ENCODE results near the gene TNK1. TPM values are rescaled to one million over a fixed set of nuclear protein-coding genes. Genes with fewer than 3 reads are reported as not detected.
A peak's percentile ranks its signal among the peaks of the same experiment; 100 is the strongest.
"Not testable (repeated sequence)": the region's sequence is repeated elsewhere in the genome, so short reads cannot be mapped to it uniquely, and the experiment has no call there.

TNK1 gene
- total RNA-seq (8.4 and 11.4 TPM in 2 replicates), polyA plus RNA-seq (8.9 and 10.2 TPM in 2 replicates)

GRCh38 chr17:7380855-7381683 lies at the start of gene TNK1:
Gene TNK1, plus strand, starts transcription at chr17:7381089. Its CDS starts 1,838 bp downstream, at chr17:7382927.
- Histone ChIP-seq H2AFZ (peak within 1 kb of the TSS; percentile 85), H3K27ac (peak within 1 kb of the TSS; percentile 57), H3K4me3 (peak within 1 kb of the TSS; percentile 51), H3K4me1 (ENCODE audit: insufficient read depth) (peaks cover 11% of the 10 kb centered on the region), H3K4me2 (peak within 1 kb of the TSS; percentile 99), H3K9me2 (replicated peaks; ENCODE audit: insufficient read depth) (no peaks in the 10 kb centered on the region), H4K20me1 (ENCODE audit: insufficient read depth, poor library complexity, severe bottlenecking) (no peaks in the 10 kb centered on the region), H3K79me2 (peaks cover 9% of the 10 kb centered on the region), H3K27me3 (no peaks in the 10 kb centered on the region), H3K9me3 (ENCODE audit: low read depth) (no peaks in the 10 kb centered on the region), H3K36me3 (replicated peaks; ENCODE audit: insufficient read depth, low read depth) (no peaks in the 10 kb centered on the region)
- 5% methylated on average over 31 of the region's 52 CpGs for WGBS (ENCODE audit: low lambda C conversion rate, missing lambda C conversion rate)
- peak; percentile 74 for DNase-seq (ENCODE audit: low spot score)
- TF ChIP-seq EZH2 (IDR thresholded peaks at IDR 0.05; ENCODE audit: borderline replicate concordance) (no peak), CTCF (IDR thresholded peaks at IDR 0.05; ENCODE audit: poor library complexity) (no peak), EZH2phosphoT487 (IDR thresholded peaks at IDR 0.05; ENCODE audit: low read depth, severe bottlenecking, unreplicated experiment) (no peak)

- Histone ChIP-seq H2AFZ (no peak overlapping the region), H3K27me3 (no peaks in the 10 kb centered on the region), H3K9me2 (replicated peaks; ENCODE audit: insufficient read depth) (no peaks in the 10 kb centered on the region), H3K9me3 (ENCODE audit: low read depth) (no peaks in the 10 kb centered on the region), H4K20me1 (ENCODE audit: insufficient read depth, poor library complexity, severe bottlenecking) (no peaks in the 10 kb centered on the region), H3K4me1 (ENCODE audit: insufficient read depth) (peaks cover 10% of the 10 kb centered on the region), H3K4me2 (no peak overlapping the region), H3K79me2 (peaks cover 17% of the 10 kb centered on the region), H3K4me3 (no peak overlapping the region), H3K36me3 (replicated peaks; ENCODE audit: insufficient read depth, low read depth) (no peaks in the 10 kb centered on the region), H3K27ac (no peak overlapping the region)
- DNase-seq (ENCODE audit: low spot score) = no peak
- 83% methylated on average over 7 of the region's 7 CpGs for WGBS (ENCODE audit: low lambda C conversion rate, missing lambda C conversion rate)
- TF ChIP-seq EZH2 (IDR thresholded peaks at IDR 0.05; ENCODE audit: borderline replicate concordance) (no peak), EZH2phosphoT487 (IDR thresholded peaks at IDR 0.05; ENCODE audit: low read depth, severe bottlenecking, unreplicated experiment) (no peak), CTCF (IDR thresholded peaks at IDR 0.05; ENCODE audit: poor library complexity) (no peak)
Measured at GRCh38 chr17:7332111-7332510, 48.8 kb upstream of the TNK1 start.

GRCh38 chr17:7332600-7333069 lies 48.3 kb upstream of the TNK1 start:
- not testable (repeated sequence) for H3K4me2 ChIP-seq; DNase-seq (ENCODE audit: low spot score); H4K20me1 ChIP-seq (ENCODE audit: insufficient read depth, poor library complexity, severe bottlenecking); H3K36me3 ChIP-seq (replicated peaks; ENCODE audit: insufficient read depth, low read depth); H3K27me3 ChIP-seq; H3K9me2 ChIP-seq (replicated peaks; ENCODE audit: insufficient read depth); H3K9me3 ChIP-seq (ENCODE audit: low read depth); H3K4me3 ChIP-seq; H2AFZ ChIP-seq; H3K27ac ChIP-seq; H3K4me1 ChIP-seq (ENCODE audit: insufficient read depth)
- peaks cover 13% of the 10 kb centered on the region for H3K79me2 ChIP-seq
- WGBS (ENCODE audit: low lambda C conversion rate, missing lambda C conversion rate) = 52% methylated on average over 14 of the region's 14 CpGs

GRCh38 chr17:7334938-7335538 lies 45.9 kb upstream of the TNK1 start:
- TF ChIP-seq EZH2phosphoT487 (IDR thresholded peaks at IDR 0.05; ENCODE audit: low read depth, severe bottlenecking, unreplicated experiment) (no peak), CTCF (IDR thresholded peaks at IDR 0.05; ENCODE audit: poor library complexity) (no peak), EZH2 (IDR thresholded peaks at IDR 0.05; ENCODE audit: borderline replicate concordance) (no peak)
- WGBS (ENCODE audit: low lambda C conversion rate, missing lambda C conversion rate) = 87% methylated on average over 3 of the region's 3 CpGs

GRCh38 chr17:7335765-7336164 lies 45.1 kb upstream of the TNK1 start:
- WGBS (ENCODE audit: low lambda C conversion rate, missing lambda C conversion rate) = 93% methylated on average over 13 of the region's 13 CpGs
- H3K27ac ChIP-seq, H3K4me3 ChIP-seq: not testable (repeated sequence)

More at GRCh38 chr17:7334938-7335538, 45.9 kb upstream of the TNK1 start:
- no peak for DNase-seq (ENCODE audit: low spot score)
- Histone ChIP-seq H3K36me3 (replicated peaks; ENCODE audit: insufficient read depth, low read depth) (no peaks in the 10 kb centered on the region), H2AFZ (no peak overlapping the region), H3K4me1 (ENCODE audit: insufficient read depth) (peaks cover 4% of the 10 kb centered on the region), H3K9me2 (replicated peaks; ENCODE audit: insufficient read depth) (no peaks in the 10 kb centered on the region), H3K9me3 (ENCODE audit: low read depth) (no peaks in the 10 kb centered on the region), H3K79me2 (no peaks in the 10 kb centered on the region), H3K27ac (no peak overlapping the region), H4K20me1 (ENCODE audit: insufficient read depth, poor library complexity, severe bottlenecking) (no peaks in the 10 kb centered on the region), H3K27me3 (no peaks in the 10 kb centered on the region), H3K4me3 (no peak overlapping the region), H3K4me2 (no peak overlapping the region)

More at GRCh38 chr17:7335765-7336164, 45.1 kb upstream of the TNK1 start:
- not testable (repeated sequence) for DNase-seq (ENCODE audit: low spot score); H2AFZ ChIP-seq; H3K4me2 ChIP-seq; H3K27me3 ChIP-seq; H4K20me1 ChIP-seq (ENCODE audit: insufficient read depth, poor library complexity, severe bottlenecking); H3K9me2 ChIP-seq (replicated peaks; ENCODE audit: insufficient read depth); H3K9me3 ChIP-seq (ENCODE audit: low read depth); H3K36me3 ChIP-seq (replicated peaks; ENCODE audit: insufficient read depth, low read depth); H3K4me1 ChIP-seq (ENCODE audit: insufficient read depth); H3K79me2 ChIP-seq
